NOMO-1 treated with dmso at 0.1 percent for 144 hours (cell line): ENCODE results near the gene ISOC2.
A peak's percentile ranks its signal among the peaks of the same experiment; 100 is the strongest.

Experiments used
- DNase-seq: peaks from one replicate; lab custom pipeline; 2025; ENCODE audit not compliant: unreplicated experiment; lab: John Stamatoyannopoulos, UW

ISOC2 gene

DNA sequence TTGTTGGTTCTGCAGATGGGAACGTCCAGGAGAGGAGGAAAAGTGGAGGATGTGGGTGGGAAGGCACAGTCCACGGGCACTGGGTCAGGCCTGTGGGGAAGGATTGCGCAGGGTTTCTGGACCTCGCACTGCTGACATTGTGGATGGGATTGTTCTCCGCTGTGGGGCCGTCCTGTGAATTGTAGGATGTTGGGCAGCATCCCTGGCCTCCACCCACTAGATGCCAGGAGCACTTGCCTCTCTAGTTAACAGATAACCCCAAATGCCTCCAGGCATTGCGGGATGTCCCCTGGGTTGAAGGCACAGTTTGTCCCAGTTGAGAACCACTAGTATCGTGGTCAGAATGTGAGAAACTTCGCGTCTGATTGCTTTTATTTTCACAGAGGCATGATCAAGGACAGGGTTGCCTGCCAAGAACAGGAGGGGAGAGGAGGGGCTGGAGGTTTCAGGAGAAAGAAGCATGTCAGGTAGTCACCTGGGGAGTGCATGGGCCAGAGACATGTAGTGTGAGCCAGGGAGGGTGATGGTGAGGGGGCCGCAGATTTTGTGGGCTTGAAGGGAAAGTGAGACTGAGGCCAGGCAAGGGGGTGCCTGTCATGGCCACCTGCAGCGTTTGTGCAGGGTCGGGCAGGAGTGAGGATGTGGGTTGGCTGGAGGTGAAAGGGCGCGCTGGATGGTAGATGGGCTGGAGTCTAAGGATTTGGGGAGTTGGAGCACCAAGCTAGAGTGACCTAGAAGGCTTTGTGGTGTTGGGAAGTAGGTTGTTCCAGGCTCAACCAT lies 18.2 kb upstream of the ISOC2 start:
- DNase-seq: no peak

- no peak for DNase-seq
These were observed 17.6 kb upstream of the ISOC2 start for GRCh38 chr19:55479045-55479444.

- no peak for DNase-seq
These were observed 16.9 kb upstream of the ISOC2 start for GRCh38 chr19:55478364-55478763.

DNA sequence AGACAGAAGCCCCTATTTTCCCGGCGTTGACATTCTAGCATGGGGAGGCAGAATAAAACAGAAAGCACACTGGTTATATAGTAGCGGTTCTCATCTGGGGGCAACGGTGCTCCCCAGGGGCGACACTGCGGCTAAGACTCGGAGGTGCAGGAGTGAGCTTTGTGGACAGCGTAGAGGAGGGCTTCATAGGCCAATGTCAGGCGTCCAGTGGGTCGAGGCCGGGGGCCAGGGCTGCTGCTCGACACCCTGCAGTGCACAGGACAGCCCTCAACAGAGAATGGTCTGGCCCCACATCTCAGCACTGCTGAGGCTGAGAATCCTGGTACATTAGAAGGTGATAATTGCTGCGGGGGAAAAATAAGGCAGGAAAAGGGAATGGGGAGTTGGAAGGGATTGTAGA lies 16.5 kb upstream of the ISOC2 start:
- DNase-seq: no peak

- DNase-seq: peak; percentile 94
These were observed 14.8 kb upstream of the ISOC2 start, which contains the start of gene ZNF628 for GRCh38 chr19:55476100-55476775. ZNF628 (plus strand) TSS chr19:55476617; CDS start chr19:55479911, 3,294 bp downstream.

DNA sequence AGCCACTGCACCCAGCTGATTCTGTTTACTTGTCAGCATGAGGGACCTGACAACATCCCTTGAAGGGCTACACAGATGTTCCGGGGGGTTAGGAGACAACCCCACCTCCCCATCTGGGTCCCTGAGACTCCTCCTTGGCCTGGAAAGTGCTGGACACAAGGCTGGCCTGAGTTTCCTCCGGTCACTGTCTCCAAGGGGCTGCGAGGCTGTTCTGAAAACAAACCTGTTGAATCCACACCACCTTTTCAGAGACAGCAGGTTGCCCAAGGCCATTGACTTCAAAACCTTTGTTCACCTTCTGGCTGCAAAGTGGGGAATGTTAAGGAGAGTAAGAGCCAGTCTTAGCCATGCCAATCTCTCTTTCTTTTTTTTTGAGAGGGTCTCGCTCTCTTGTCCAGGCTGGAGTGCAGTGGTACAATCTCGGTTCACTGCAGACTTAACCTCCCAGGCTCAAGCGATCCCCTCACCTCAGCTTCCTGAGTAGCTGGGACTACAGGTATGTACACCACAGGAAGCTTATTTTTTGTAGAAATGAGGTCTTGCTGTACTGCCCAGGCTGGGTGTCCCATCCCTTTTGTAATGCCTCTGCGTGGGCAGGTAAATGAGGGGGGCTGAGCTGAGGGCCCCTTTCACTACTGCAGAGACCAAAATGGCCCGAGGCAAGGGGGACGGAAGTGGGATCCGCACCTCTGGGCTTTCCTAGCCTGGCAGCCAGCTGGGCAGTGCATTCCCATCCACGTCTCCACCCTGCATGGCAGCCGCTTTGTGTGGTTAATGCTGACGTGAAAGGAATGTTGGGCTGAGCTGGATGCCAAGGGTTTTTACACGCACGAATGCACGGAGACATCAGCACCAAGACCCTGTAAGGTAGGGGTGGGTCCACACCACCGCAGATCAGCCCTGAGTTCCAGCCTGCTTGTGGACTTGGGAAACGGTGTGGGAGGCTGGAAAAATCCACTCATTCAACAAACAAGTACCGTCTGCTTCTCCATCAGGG lies 13.1 kb upstream of the ISOC2 start:
- DNase-seq: no peak

DNA sequence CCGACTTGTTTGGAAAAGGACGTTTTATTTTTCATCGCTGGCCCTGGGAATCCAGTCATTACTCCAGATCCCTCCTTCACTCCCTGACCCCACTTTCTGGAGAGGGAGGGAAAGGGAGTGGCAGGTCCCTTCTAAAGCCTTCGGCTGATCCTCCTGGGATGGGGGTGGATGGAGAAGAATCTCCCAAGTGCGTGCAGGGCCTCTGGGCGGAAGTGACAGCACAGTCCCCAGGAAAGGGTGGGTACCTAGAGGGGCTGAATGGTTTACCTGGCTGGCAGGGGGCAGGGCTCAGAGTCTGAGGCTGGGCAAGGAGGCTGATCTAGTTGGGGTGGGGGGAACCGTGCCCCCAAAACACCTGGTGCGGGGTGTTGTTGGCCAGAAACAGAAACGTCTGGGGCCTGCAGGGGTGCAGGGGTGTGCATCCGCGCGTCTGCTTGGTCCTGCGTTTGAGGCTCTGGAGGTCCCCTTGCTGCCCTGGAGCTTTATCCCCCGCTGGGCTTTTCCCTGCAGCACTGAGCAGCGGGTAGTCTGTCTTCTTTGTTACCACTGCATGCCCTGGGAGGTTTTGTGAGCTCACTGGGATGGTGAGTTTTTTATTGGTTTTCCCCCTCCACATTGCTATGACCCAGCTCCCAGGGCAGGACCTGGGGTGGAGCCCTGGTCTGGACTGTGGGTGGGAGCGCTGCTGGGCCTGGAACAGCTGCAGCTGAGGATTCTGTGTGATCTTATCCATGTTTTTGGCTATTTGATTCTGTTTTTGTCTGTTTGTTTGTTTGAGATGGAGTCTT lies 12.0 kb upstream of the ISOC2 start:
- DNase-seq: no peak

GRCh38 chr19:55472463-55472862 lies 11.0 kb upstream of the ISOC2 start:
- no peak for DNase-seq

DNA sequence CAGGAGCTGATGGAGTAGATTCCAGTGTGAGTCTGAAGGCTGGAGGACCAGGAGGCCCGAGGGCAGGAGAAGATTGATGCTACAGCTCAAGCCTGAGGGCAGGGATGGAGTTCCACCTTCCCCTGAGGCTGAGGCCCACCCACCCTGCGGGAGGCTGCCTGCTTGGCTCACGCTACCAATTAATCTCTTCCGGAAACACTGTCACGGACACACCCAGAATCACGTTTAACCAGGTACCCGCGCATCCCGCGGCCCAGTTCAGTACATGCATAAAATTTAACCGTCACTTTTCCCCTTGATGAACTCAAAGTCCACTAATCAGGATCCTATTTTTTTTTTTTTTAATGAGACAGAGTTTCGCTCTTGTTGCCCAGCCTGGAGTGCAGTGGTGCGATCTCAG lies 9.8 kb upstream of the ISOC2 start:
- no peak for DNase-seq

DNA sequence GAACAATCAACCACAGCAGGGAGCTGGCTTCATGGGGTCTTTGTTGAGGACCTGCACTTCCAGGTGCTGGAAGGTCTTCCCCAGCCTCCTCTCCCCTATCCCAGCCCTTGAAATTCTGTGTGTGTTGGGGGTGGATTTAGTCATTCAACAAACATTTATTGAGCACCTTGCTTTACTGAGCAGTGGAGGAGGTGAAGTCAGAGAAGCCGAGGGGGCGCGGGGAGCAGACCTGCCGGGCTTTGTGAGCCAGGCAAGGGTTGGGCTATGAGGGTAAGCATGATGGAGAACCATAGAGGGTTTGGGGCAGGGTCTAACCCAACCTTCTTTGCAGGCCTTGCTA lies 6.6 kb upstream of the ISOC2 start:
- no peak for DNase-seq

GRCh38 chr19:55467236-55468053 lies 6.0 kb upstream of the ISOC2 start:
- no peak for DNase-seq

DNA sequence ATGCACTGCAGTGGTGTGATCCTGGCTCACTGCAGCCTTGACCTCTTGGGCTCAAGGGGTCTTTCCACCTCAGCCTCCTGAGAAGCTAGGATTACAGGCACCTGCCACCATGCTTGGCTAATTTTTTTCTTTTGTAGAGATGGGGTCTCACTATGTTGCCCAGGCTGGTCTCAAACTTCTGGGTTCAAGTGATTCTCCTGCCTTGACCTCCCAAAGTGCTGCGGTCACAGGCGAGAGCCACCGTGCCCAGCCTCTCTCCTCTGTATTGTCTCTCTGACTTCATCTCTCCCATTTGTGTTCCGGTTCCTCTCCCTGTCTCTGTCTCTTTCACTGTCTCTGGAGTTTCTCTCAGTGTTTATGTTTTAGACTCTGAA lies 4.8 kb upstream of the ISOC2 start:
- no peak for DNase-seq

DNA sequence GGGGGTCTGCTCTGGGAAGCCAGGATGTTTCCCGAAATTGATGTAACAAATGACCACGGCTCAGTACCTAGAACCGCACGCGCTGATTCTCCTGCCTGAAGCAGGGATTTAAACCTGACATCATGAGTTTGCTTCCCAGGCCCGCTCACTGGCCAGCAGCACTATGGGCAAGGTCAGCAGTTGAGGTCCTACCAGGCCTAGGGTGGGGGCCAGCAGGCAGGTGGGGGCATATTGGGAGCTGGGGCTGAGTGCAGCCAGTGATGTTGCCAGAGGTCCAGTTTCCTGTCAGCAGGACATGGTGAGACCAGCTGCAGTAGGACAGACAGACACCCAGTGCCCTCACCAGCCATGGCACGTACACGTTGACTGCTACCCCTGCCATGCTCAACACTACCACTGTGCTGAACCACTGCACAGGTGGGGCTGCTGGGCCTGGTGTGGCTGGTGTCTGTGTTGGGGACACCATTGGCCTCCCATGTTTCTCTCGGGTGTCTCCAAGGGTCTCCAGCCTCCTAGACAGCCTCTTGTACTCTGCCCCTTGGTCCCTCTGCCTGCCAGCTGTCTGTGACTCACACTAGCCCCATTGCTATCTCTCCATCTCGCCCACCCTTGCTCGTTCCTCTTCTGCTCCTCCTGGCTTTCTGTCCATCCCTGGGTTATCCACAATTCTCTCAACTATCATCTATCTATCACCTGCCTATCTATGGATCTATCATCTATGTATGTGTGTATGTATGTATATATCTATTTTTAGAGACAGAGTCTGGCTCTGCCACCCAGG lies 4.2 kb upstream of the ISOC2 start:
- no peak for DNase-seq

DNA sequence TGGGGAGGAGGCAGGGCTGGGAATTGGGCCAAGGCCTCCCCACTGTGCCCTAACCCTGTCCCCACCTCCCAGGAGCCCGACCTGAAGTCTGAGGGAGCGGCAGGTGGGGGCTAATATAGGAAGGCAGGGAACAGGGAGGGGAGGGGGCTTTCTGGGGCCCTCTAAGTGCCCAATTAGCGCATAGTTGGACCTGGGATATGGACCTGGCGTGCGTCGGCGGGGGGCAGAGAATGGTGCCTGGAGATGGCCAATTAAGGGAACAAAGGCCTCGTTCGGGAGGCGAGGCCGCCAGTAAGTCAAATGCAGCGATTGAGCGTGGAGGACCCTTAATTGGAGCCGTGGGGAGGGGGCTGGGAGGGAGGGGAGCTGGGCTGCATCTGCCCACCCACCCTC lies 3.2 kb upstream of the ISOC2 start, which contains the start of gene C19orf85:
Gene C19orf85, minus strand, starts transcription at position 90 of the 393 bp plus-strand sequence. CDS start 197 bp downstream, outside the sequence.
- DNase-seq: no peak

- DNase-seq: no peak
These were observed 2.7 kb upstream of the ISOC2 start for GRCh38 chr19:55464039-55464661.

DNA sequence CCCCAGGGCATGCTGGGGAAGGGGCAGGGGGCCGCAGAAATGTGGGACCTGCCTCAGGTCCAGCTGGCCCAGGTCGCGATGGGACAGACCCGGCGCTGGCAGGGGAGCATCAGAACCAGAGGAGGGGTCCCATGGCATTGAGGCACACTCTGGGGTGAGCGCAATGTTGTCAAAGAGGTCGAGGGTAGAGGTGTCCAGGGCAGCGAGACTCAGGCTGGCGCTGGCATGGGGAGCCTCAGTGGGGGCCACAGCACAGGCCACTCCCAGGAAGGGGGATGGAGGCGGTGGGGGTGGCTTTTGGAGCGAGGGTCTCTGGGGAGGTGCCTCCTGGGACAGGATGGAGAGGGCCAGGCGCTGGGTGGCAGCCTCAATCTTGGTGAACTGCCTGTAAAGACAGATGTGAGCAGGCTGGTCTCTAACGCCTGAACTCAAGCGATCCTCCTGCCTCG lies 2.2 kb upstream of the ISOC2 start:
- DNase-seq: no peak

DNA sequence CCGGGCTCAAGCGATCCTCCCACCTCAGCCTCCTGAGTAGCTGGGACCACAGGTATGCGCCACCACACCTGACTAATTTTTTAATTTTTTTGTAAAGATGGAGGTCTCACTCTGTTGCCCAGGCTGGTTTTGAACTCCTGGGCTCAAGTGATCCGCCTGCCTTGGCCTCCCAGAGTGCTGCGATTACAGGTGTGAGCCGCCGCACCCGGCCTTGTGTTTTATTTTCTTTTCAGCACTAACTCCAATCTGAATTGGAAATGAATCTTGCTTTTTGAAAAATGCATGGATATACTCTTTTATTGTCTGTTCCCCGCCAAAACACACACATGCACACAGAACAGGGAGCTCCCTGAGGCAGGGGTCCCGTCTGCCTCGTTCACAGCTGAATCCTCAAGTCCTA lies 1.3 kb upstream of the ISOC2 start:
- no peak for DNase-seq

- DNase-seq: no peak
These were observed 658 bp upstream of the ISOC2 start for GRCh38 chr19:55461974-55462626.
